GM12878 (cell line): ENCODE results near the gene WWOX. TPM values are rescaled to one million over a fixed set of nuclear protein-coding genes. Genes with fewer than 3 reads are reported as not detected.

Experiments used
- ATAC-seq: fragments of 200-7000 bp; cut with Tn5 transposase; 3 replicates; pipeline ENCODE4 v1.9.1; 2020; ENCODE audit warnings: mild to moderate bottlenecking, moderate library complexity
- BruUV-seq: library from RNA; stranded (reverse); fragments of 400-500 nt; replicated peaks from 2 replicates; lab custom pipeline; 2021; lab: Mats Ljungman, UMichigan
- CTCF ChIA-PET: fragments of 300-600 bp; sonication (Branson Sonifier 250); formaldehyde crosslinking; extraction: SDS; loops from one replicate; lab custom pipeline; 2021; ENCODE audit warnings: inconsistent platforms; lab: Yijun Ruan, JAX
- POLR2A ChIA-PET: fragments of 350-600 bp; formaldehyde crosslinking; extraction: SDS; loops from one replicate; lab custom pipeline; 2021; ENCODE audit warnings: inconsistent platforms; lab: Charles Lee
- RAD21 ChIA-PET: fragments of 300-600 bp; sonication (Branson Sonifier 250); formaldehyde crosslinking; loops from one replicate; lab custom pipeline; 2023; ENCODE audit warnings: antibody characterized with exemption; ENCODE audit not compliant: unreplicated experiment; lab: Charles Lee
- SMC1A ChIA-PET: fragments of 300-600 bp; sonication (Branson Sonifier 250); formaldehyde crosslinking; loops from one replicate; lab custom pipeline; 2023; ENCODE audit not compliant: unreplicated experiment, uncharacterized antibody; lab: Charles Lee
- DNase-seq: peaks from one replicate; pipeline ENCODE4 v3.0.0-alpha.2; 2011; ENCODE audit warnings: low read depth, low spot score
- FAIRE-seq: peaks from 3 replicates; lab custom pipeline; 2011; peaks lifted over from hg19 to GRCh38; lab: Jason Lieb, UNC
- H2AFZ ChIP-seq: 2 replicates; pipeline ENCODE4 v1.6.0; 2011; ENCODE audit warnings: low read depth, low read length, control low read depth; ENCODE audit not compliant: control insufficient read depth
- H3K27ac ChIP-seq: 2 replicates; pipeline ENCODE4 v1.5.1; 2011; ENCODE audit warnings: control low read depth; ENCODE audit not compliant: control insufficient read depth, insufficient read depth
- H3K27me3 ChIP-seq, 2 experiments: replicated peaks in 1 of 2; 2 replicates each; pipeline versions ENCODE4 v1.6.0 to v1.6.1; 2011; ENCODE audit warnings: low read length in 1 of 2; ENCODE audit not compliant: control insufficient read depth in 2 of 2, insufficient read depth in 2 of 2
- H3K36me3 ChIP-seq, 2 experiments: 2 replicates each; pipeline ENCODE4 v1.5.1; 2011; ENCODE audit warnings: low read length in 1 of 2; ENCODE audit not compliant: control insufficient read depth in 2 of 2, insufficient read depth in 2 of 2
- H3K4me1 ChIP-seq: 2 replicates; pipeline ENCODE4 v1.6.1; 2011; ENCODE audit warnings: mild to moderate bottlenecking, low read length, moderate library complexity, mixed read lengths; ENCODE audit not compliant: control insufficient read depth, insufficient read depth
- H3K4me2 ChIP-seq: 2 replicates; pipeline ENCODE4 v1.6.0; 2011; ENCODE audit warnings: control low read depth; ENCODE audit not compliant: control insufficient read depth, insufficient read depth
- H3K4me3 ChIP-seq: fragments of 200-600 bp; sonication (generic); 2 replicates; pipeline ENCODE4 v1.5.1; 2016
- H3K79me2 ChIP-seq: 2 replicates; pipeline ENCODE4 v1.6.0; 2011; ENCODE audit warnings: low read length; ENCODE audit not compliant: control insufficient read depth, insufficient read depth
- H3K9ac ChIP-seq: 2 replicates; pipeline ENCODE4 v1.8.0; 2011; ENCODE audit warnings: low read length, control low read depth, mixed read lengths; ENCODE audit not compliant: control insufficient read depth, insufficient read depth
- H3K9me3 ChIP-seq: replicated peaks from 3 replicates; pipeline ENCODE4 v1.5.1; 2011; ENCODE audit warnings: mild to moderate bottlenecking, low read length; ENCODE audit not compliant: control insufficient read depth, insufficient read depth
- H4K20me1 ChIP-seq: 2 replicates; pipeline ENCODE4 v1.6.0; 2011; ENCODE audit not compliant: control insufficient read depth, insufficient read depth
- ASH2L ChIP-seq: fragments of 300-600, 200-600 bp; sonication (generic); IDR thresholded peaks from 2 replicates; pipeline ENCODE4 v1.6.1; 2017; ENCODE audit warnings: low read depth, mild to moderate bottlenecking, borderline replicate concordance
- BCL11A ChIP-seq: IDR thresholded peaks from 2 replicates; pipeline ENCODE4 v1.6.1; 2011; ENCODE audit warnings: low read depth, low read length
- BHLHE40 ChIP-seq, 2 experiments: fragments of 450-650 bp in 1 of 2; IDR thresholded peaks; 2 replicates each; pipeline ENCODE4 v1.6.1; 2011 to 2017; ENCODE audit warnings: low read depth in 2 of 2, borderline replicate concordance in 1 of 2, improper control_type of control experiment in 1 of 2, low read length in 1 of 2, mild to moderate bottlenecking in 1 of 2
- CBX3 ChIP-seq: fragments of 200-600 bp; sonication (generic); IDR thresholded peaks from 2 replicates; pipeline ENCODE4 v1.6.1; 2016; ENCODE audit warnings: low read depth, borderline replicate concordance
- CEBPZ ChIP-seq: fragments of 150-350 bp; IDR thresholded peaks from 2 replicates; pipeline ENCODE4 v1.6.1; 2016; ENCODE audit warnings: low read depth, low read length
- E2F4 ChIP-seq: IDR thresholded peaks from 2 replicates; pipeline ENCODE4 v1.6.1; 2012; ENCODE audit warnings: low read depth, low read length, improper control_type of control experiment
- EED ChIP-seq: sonication (generic); IDR thresholded peaks from 2 replicates; pipeline ENCODE4 v1.6.1; 2016; ENCODE audit warnings: antibody characterized with exemption, low read depth
- FOS ChIP-seq: IDR thresholded peaks from 3 replicates; pipeline ENCODE4 v1.6.1; 2011; ENCODE audit warnings: borderline replicate concordance; ENCODE audit not compliant: insufficient read length; ENCODE audit errors: extremely low read depth
- HDGF ChIP-seq: fragments of 450-650 bp; IDR thresholded peaks from 2 replicates; pipeline ENCODE4 v1.6.1; 2016; ENCODE audit warnings: antibody characterized with exemption
- IRF4 ChIP-seq: IDR thresholded peaks from 2 replicates; pipeline ENCODE4 v1.6.1; 2011; ENCODE audit warnings: low read depth, low read length
- MAX ChIP-seq: IDR thresholded peaks from 2 replicates; pipeline ENCODE4 v1.6.1; 2012; ENCODE audit warnings: low read depth, low read length, improper control_type of control experiment
- RAD21 ChIP-seq: IDR thresholded peaks from 2 replicates; pipeline ENCODE4 v1.6.1; 2011; ENCODE audit warnings: mild to moderate bottlenecking, low read depth, low read length, moderate library complexity; ENCODE audit not compliant: insufficient read depth
- RB1 ChIP-seq: fragments of 450-650 bp; formaldehyde crosslinking; IDR thresholded peaks from 2 replicates; pipeline ENCODE4 v1.6.1; 2017; ENCODE audit warnings: mild to moderate bottlenecking, borderline replicate concordance
- SUZ12 ChIP-seq: fragments of 200-600 bp; sonication (generic); IDR thresholded peaks from one replicate; pipeline ENCODE4 v1.6.1; 2018; ENCODE audit warnings: antibody characterized with exemption, mild to moderate bottlenecking; ENCODE audit not compliant: unreplicated experiment
- TARDBP ChIP-seq: IDR thresholded peaks from 2 replicates; pipeline ENCODE4 v1.6.1; 2016; ENCODE audit warnings: borderline replicate concordance
- TBL1XR1 ChIP-seq: IDR thresholded peaks from 2 replicates; pipeline ENCODE4 v1.6.1; 2012; ENCODE audit warnings: low read depth, low read length, improper control_type of control experiment
- ZNF384 ChIP-seq: IDR thresholded peaks from 2 replicates; pipeline ENCODE4 v1.6.1; 2012; ENCODE audit warnings: low read depth, mild to moderate bottlenecking, low read length, improper control_type of control experiment, borderline replicate concordance
- ZZZ3 ChIP-seq: IDR thresholded peaks from 2 replicates; pipeline ENCODE4 v1.6.1; 2011; ENCODE audit warnings: low read depth; ENCODE audit not compliant: control insufficient read depth, insufficient read length
- WGBS: methylation state at CpG from one replicate; pipeline ENCODE4 v1.1.6; 2016; ENCODE audit warnings: low lambda C conversion rate; ENCODE audit not compliant: insufficient replicate concordance, insufficient coverage; ENCODE audit errors: missing lambda C conversion rate; 5-methylcytosine and 5-hydroxymethylcytosine counted together
- in situ Hi-C: fragments of 300-500 bp; cut with MboI; formaldehyde crosslinking; loops from 9 replicates; pipeline ENCODE4 v1.14.3; 2018; ENCODE audit warnings: mixed read lengths
- intact Hi-C: fragments of 100-400 bp; cut with micrococcal nuclease; formaldehyde crosslinking; loops from one replicate; pipeline ENCODE4 v1.14.2; 2022; ENCODE audit not compliant: unreplicated experiment
- polyA plus RNA-seq, 11 experiments: library from polyadenylated mRNA; depleted of rRNA in 4 of 11; unstranded in 6 of 11; stranded (reverse) in 5 of 11; fragments of >200 nt; fragmentation: Nextera tagmentation in 4 of 11; fragmentation: Illumina TruSeq in 1 of 11; extraction: Ambion mirVana in 4 of 11; extraction: Trizol in 1 of 11; gene quantifications; 1 replicate in 1 of 11; 2 replicates in 10 of 11; pipeline versions ENCODE4 v1.2.1 to v1.2.3, GENCODE V29; 2011 to 2016; ENCODE audit warnings: inconsistent platforms in 2 of 11, missing spikeins in 2 of 11, low read depth in 1 of 11
- total RNA-seq, 4 experiments: library from RNA; depleted of rRNA in 3 of 4; stranded (reverse); fragments of >200 nt in 3 of 4; fragmentation: Illumina TruSeq in 1 of 4; extraction: Trizol in 1 of 4; gene quantifications; 2 replicates each; pipeline versions ENCODE4 v1.2.1 to v1.2.3, GENCODE V29; 2013 to 2021

Gene WWOX
- total and polyA plus RNA-seq, 10 of the 15 experiments (the other 5 are each of a cell fraction or from before 2014, with no cell fraction given) = 2.8 to 24.4 (median 17.8) TPM

GRCh38 chr16:78715673-78716072, 616.2 kb downstream of the WWOX start:
- DNase-seq = no peak
- Histone ChIP-seq H3K9me3 (no peaks in the 10 kb centered on the region), H3K4me1 (no peaks in the 10 kb centered on the region), H3K36me3 (no peaks in the 10 kb centered on the region), H3K27ac (no peak overlapping the region), H3K4me3 (no peak overlapping the region), H4K20me1 (no peaks in the 10 kb centered on the region), H3K9ac (no peak overlapping the region), H3K79me2 (no peaks in the 10 kb centered on the region), H3K27me3 (no peaks in the 10 kb centered on the region), H2AFZ (no peak overlapping the region), H3K4me2 (no peak overlapping the region)
- no TSS peak for BruUV-seq
- TF ChIP-seq BHLHE40 (IDR thresholded peaks at IDR 0.05; ENCODE audit: borderline replicate concordance in 1 of 2, low read depth in 2 of 2, low read length in 1 of 2) (no peak), BCL11A (no peak), FOS (no peak), TARDBP (no peak), EED (no peak), ZZZ3 (no peak), CEBPZ (no peak), ASH2L (no peak), HDGF (no peak), ZNF384 (no peak), TBL1XR1 (no peak), IRF4 (no peak), MAX (no peak), E2F4 (no peak), RAD21 (no peak), RB1 (no peak), SUZ12 (no peak), CBX3 (no peak)
- POLR2A ChIA-PET = no interaction called here
- 24% methylated on average over 4 of the region's 4 CpGs for WGBS
- FAIRE-seq = no peak
- intact Hi-C loops (no loop called here), in situ Hi-C loops (loop anchor here (10.0 kb wide), 1 partner anchor 61 kb away; no protein-coding TSS in a partner anchor)
- no peak for ATAC-seq
- SMC1A ChIA-PET = no interaction called here
- RAD21 ChIA-PET = no interaction called here
- CTCF ChIA-PET = no interaction called here
